Eye (tissue), 1 donor: ENCODE results near the gene SPINT3.
"Not testable (repeated sequence)": the region's sequence is repeated elsewhere in the genome, so short reads cannot be mapped to it uniquely, and the experiment has no call there.

Experiments used
- DNase-seq: peaks from one replicate; pipeline ENCODE4 v3.0.0-alpha.2; 2015

SPINT3 gene

GRCh38 chr20:45501600-45501999 is 13.8 kb downstream of the SPINT3 start:
- no peak for DNase-seq

DNA sequence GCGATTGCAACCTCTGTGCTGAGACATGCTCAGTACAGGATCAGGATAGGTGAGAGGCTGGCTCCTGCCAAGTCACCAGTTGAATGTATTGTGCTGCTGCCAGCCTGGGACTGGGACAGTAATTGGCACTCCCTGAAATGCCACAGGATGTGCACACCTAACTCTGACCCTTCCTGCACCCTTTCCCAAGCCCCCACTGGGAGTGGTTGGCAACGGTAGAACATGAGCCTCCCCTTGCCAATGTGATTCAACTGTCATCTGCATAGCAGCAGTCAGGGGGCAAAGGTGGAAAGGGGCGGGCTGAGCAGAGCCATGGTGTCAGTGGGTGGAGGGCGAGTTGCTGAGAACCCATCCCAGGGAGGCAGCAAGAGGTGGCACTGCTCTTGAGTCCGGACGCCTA is 15.4 kb downstream of the SPINT3 start:
- DNase-seq, result no peak

DNA sequence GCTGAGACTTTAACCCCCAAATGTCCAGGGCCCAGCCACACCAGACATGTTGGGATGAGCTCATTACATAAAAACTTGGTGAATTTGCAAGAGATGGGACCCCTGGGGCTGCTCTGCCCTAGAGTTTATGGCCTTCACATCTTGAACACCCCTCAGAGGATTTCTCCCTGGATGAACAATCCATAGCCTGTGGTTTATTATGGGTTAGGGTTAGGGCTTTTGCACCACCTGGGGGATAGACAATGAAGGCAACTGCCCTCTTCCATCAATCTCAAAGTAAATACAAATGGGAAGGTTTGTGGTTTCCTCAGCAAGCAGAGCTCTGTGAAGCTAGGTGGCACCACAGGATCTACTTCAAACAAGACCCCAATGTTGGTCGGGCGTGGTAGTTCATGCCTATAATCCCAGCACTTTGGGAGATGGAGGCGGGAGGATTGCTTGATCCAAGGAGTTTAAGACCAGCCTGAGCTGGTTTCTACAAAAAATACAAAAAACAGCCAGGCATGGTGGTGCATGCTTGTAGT is 17.4 kb downstream of the SPINT3 start:
- no peak for DNase-seq

DNA sequence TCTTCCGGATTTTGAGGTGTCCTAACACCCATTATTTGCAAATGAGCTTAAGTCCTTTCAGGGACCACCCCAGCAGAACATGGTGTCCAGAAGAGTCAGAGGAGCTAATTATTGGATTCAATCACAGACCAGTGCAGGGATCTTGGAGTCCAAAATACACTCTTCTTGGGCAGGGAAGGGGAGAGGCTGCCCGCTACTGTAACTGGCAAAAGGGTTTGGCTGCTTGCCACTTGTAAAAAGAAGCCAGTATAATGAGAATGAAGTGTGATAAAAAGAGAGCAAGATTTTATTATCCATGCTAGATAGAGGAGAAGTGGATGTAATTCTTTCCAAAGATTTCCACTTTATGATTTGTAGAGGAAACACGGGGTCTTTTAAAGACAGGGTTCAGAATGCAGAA is 19.3 kb downstream of the SPINT3 start:
- no peak for DNase-seq

- no peak for DNase-seq
These were observed 19.9 kb downstream of the SPINT3 start for GRCh38 chr20:45495501-45495941.

GRCh38 chr20:45489083-45489531 is 26.3 kb downstream of the SPINT3 start:
- no peak for DNase-seq

DNA sequence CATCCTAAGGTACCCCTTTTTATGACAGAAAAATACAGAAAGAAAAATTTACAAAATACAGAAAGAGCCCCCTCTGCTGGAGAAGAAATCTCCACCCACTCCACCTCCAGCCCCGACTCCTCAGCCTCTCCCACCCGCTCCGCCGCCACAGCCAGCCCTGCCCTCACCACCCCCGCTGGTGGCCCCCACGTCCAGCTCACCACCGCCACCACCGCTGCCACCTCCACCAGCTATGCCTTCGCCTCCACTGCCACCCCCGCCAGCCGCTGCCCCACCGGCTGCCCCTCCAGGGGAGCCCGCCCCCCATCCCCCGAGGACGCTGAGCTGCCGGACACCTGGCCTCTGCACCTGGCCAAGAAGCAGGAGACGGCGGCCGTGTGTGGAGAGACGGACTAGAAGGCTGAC is 28.2 kb downstream of the SPINT3 start:
- no peak for DNase-seq

GRCh38 chr20:45485388-45485787 is 30.0 kb downstream of the SPINT3 start:
- DNase-seq, result no peak

- no peak for DNase-seq
These were observed 30.7 kb downstream of the SPINT3 start for GRCh38 chr20:45484676-45485075.

DNA sequence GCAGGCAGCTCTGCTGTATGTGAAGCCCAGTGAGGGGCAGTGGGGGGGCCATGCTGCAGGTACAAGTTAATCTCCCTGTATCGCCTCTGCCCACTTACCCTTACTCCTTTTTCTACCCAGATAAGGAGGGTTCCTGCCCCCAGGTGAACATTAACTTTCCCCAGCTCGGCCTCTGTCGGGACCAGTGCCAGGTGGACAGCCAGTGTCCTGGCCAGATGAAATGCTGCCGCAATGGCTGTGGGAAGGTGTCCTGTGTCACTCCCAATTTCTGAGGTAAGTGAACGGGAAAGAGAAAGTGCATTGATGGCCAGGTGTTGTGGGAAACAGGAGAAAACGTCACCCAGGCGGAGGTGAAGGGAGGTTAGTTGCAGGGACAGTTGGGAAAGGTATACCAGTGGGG is 35.6 kb downstream of the SPINT3 start:
- no peak for DNase-seq

- DNase-seq, result not testable (repeated sequence)
These were observed 37.8 kb downstream of the SPINT3 start for GRCh38 chr20:45477530-45478148.

DNA sequence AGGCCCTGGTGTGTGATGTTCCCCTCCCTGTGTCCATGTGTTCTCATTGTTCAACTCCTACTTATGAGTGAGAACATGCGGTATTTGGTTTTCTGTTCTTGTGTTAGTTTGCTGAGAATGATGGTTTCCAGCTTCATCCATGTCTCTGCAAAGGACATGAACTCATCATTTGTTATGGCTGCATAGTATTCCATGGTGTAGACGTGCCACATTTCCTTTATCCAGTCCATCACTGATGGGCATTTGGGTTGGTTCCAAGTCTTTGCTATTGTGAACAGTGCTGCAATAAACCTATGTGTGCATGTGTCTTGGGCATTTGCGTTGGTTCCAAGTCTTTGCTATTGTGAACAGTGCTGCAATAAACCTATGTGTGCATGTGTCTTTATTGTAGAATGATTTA is 43.1 kb downstream of the SPINT3 start:
- not testable (repeated sequence) for DNase-seq

DNA sequence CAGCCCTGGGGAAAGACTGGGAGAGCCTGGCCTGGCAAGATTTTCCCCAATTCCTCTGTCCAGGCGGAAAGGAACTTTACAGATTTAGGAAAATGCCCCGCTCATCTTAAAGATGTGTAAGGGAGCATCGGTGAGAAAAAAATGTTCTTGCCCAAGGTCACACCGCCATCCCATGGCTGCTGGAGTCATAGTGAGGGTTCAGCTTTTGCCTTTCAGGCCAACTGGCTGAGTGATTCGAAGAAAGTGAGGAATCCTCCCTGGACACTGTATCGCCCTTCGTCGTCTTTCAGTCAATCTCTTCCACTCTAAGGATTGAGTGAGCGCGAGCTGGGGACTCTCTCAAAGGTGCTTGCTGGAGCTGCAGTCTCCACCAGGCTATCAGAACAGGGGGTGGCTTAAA is 44.5 kb downstream of the SPINT3 start:
- DNase-seq, result peak; percentile 69

- peak; percentile 81 for DNase-seq
These were observed 45.0 kb downstream of the SPINT3 start for GRCh38 chr20:45470262-45470931.

DNA sequence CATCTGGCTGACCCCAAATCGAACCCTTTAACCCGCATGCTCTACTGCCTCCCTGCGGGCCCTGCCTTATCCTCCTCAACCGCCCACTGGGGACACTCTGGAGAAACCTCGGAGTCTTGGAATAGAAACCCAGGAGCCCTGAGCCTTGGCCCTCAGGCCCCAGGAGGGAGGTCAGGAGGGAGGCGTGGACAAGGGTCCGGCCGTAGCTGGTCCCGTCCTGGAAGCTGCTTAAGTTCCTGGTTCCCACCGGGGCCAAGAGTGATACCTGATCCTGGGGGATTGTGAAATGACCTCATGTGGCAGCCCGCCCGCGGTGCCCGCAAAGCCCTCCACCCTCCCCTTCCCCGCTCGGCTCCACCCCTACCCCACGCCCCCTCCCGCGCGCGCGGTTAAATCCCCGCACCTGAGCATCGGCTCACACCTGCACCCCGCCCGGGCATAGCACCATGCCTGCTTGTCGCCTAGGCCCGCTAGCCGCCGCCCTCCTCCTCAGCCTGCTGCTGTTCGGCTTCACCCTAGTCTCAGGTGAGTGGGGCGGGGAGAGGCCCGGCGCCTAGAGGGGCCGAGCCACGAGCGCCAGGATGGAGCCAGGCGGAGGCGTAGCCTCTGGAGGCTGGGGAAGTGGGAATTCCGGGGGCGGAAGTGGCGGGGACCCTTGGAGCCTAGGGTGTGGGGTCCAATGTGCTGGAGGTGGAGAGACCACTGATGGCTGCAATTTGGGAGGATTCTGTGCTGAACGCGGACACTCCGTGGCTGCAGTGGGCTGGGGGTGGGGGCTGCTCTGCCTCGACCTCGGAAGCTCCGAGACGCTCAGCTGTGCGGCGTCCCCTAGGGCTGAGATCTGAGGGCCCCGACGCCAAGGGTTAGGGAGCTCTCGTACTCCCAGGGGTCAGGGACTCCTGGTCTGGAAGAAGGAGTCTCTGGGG is 45.8 kb downstream of the SPINT3 start, which contains the start of gene WFDC2:
Gene WFDC2 (plus strand): TSS at position 418 of the 926 bp plus-strand sequence. CDS start 29 bp downstream, at position 447.
- DNase-seq, result peak; percentile 61

GRCh38 chr20:45467861-45468260 is 47.6 kb downstream of the SPINT3 start:
- no peak for DNase-seq

DNA sequence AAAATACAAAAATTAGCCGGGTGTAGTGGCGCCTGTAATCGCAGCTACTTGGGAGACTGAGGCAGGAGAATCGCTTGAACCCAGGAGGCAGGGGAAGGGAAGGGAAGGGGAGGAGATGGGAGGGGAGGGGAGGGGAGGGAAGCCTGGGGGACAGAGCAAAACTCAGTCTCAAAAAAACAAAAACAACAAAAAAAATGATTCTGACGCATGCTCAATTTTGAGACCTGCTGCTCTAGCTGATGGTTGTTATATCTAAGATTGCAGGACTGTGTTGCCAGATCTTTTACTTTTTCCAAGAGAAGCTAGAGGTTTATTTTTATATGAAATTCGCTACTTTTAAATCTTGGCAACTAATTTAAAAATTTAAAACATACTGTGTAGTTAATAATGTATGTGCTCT is 48.2 kb downstream of the SPINT3 start:
- DNase-seq, result no peak

- DNase-seq, result no peak
These were observed 49.7 kb downstream of the SPINT3 start for GRCh38 chr20:45465491-45466266.

- no peak for DNase-seq
These were observed 51.7 kb downstream of the SPINT3 start for GRCh38 chr20:45463709-45464108.

DNA sequence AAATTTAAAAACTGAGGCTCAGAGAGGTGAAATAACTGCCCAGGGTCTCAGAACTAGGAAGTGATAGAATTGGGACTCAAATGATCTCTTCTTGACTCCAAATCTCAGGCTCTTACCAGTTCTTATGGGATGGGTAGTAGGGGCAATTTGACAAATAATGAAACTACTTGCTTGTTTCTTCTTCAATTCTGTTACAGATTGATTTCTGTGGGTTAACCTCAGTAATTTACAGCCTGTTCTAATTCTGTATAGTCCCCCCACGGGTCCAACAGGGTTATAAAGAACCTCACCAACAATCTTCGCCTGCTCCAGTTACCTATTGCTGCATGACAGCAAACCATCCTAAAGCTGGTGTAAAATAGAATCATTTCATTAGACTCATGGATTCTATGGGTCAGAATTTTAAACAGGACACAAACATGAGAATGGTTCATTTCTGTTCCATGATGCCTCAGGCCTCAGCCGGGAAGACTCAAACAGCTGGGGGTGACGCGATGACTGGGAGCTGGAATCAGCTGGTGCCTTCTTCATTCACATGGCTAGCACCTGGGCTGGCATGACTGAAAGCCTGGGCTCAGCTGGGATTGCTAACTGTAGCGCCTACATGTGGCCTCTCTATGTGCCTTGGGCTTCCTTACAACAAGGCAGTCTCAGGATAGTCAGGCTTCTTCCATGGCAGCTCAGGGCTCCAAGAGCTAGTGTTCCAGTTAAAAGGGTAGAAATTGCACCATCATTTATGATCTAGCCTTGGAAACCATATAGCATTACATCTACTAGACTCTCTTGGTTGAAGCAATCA is 52.5 kb downstream of the SPINT3 start:
- DNase-seq, result no peak
